ENCODE measurements around the gene CXCR5.

Gene CXCR5

DNA sequence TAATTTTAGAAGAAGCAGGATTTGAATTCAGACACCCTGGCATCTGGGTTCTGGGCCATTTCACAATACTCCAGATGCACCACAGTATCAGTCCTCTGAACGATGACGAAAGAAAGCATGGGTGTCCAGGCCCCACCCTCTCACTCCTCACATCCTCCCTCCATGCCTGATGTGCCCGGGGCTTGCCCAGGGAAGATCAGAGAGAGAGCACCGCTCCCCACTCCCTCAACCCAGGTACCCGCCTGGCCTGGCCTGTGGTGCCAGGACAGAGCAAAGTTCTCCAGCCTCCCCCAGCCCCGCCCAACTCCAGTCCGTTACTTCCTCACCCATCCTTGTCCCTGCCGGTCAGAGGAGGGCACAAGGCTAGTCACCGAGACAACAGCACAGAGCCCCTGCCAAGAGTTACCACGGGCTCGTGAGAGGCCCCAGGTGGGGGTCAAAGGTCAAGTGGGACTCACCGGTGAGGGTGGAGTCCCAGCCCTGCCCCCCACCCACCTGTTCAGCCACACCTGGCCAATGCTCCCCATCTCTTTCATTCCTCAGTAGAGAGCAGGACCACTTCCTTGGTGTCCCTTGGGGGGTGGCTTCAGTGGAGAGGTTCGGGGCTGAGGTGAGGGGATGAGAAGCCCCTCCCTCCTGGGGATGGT is 33.9 kb downstream of the CXCR5 start:
- TF ChIP-seq CTCF (IDR thresholded peaks at IDR 0.05; ENCODE audit: insufficient read depth, low read depth, low read length, missing control alignments) = no peak
- peak overlapping the region; percentile 30 for H3K4me3 ChIP-seq (ENCODE audit: low read length)
- peak; percentile 93 for DNase-seq (ENCODE audit: low read depth)

DNA sequence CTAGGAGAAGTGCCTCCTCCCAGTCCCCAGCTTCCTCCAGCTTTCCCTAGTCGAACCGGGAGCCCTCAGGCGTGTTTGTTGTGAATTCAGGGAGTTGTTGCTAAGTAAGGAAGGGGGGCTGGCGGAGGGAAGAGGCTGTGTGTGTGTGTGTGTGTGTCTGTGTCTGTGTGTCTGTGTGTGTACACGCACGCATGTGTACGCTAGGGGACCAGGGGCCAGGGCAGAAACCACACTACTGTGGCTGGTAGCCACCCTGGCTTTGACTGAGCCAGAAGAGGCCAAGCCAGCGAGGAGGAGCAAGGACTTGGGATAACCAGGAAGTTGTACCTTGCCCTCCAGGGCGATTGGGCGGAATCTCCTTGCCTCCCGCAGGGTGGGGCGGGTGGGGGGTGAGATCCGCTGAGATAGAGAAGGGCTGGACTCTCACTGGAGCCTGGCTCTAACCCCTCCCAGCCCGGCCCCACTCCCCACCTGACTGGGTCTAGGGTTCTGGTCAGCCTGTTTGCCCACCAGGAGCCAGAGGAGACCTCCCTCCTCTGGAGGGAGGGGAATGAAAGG is 34.5 kb downstream of the CXCR5 start:
- TF ChIP-seq CTCF (IDR thresholded peaks at IDR 0.05; ENCODE audit: insufficient read depth, low read depth, low read length, missing control alignments) = no peak
- H3K4me3 ChIP-seq (ENCODE audit: low read length) = peak overlapping the region; percentile 30
- DNase-seq (ENCODE audit: low read depth) = peak; percentile 85

DNA sequence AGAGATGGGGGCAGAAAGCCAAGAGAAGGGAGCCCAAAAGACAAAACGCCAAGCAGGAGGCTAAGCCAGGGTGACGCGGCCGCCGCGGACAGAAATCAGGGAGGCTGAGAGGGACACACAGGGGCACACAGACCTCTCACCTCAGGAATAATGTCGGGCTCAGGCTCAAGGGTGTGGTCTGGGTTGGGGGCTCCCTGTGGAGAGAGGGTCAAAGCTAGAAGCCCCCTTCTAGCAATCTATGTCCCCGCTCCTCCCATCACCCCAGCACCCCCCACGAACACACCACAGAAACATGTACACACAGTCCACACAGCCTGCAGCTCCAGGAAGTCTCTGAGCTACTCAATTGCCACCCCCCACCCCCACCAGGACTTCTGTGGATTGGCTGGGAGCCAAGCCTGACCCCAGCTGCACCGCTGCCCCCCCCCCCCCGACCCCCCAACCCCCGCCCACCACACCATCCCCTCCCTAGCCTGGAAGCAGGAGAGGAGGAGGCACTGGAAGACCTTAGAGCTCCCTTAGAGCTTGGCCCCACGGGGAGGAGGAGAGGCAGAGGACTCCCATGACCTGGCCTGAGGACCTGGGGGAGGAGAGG is 35.1 kb downstream of the CXCR5 start:
- no peak for DNase-seq (ENCODE audit: low read depth)
- no peak for TF ChIP-seq CTCF (IDR thresholded peaks at IDR 0.05; ENCODE audit: insufficient read depth, low read depth, low read length, missing control alignments)

GRCh38 chr11:118921121-118921928 is 37.6 kb downstream of the CXCR5 start:
- peak overlapping the region; percentile 93 for H3K4me3 ChIP-seq (ENCODE audit: low read length)
- no peak for TF ChIP-seq CTCF (IDR thresholded peaks at IDR 0.05; ENCODE audit: insufficient read depth, low read depth, low read length, missing control alignments)
- peak; percentile 92 for DNase-seq (ENCODE audit: low read depth)

More for the DNA sequence above, 35.1 kb downstream of the CXCR5 start:
- H3K4me3 ChIP-seq (ENCODE audit: low read length) = peak overlapping the region; percentile 93

DNA sequence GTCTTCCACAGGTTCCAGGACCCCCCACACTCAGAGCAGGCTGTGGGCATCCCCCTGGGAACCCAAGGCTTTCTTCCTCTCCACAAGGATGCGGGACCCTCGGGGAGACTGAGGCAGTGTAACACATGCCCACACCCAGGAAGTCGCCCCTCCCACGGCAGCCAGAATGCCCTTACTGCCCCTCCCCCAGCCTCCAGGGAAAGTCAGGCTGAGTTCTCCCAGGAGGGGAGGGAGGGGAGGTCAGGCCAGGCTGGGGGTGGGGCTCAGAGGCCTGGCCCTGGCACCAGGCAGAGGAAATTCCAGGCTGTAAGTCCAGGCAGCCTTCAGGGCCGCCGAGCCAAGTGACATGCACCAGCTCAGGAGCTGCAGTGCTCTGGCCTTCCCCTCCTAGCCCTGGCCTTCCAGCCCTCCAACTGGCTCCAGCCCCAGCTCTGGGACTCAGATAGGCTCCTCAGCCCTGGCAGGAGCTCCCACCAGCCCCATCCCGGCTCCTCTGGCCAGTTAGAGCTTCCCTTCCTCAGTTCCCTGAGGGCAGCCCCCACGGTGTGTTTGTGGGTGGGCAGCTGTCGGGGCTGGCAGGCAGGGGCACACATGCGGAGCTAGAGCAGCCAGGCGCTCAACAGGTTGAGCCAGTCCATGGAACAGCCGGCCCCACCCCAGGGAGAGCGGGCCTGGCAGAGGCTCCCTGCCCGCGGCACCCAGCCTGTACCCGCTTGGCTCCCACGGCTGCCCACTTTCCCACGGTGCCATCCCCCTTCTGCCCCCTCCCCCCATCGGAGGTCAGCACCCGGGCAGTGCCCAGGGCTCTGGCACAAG is 38.4 kb downstream of the CXCR5 start:
- H3K4me3 ChIP-seq (ENCODE audit: low read length) = peak overlapping the region; percentile 93
- DNase-seq (ENCODE audit: low read depth) = peak; percentile 79
- TF ChIP-seq CTCF (IDR thresholded peaks at IDR 0.05; ENCODE audit: insufficient read depth, low read depth, low read length, missing control alignments) = no peak

Measured in epithelial cell of esophagus (primary cell).